ENCODE results near the gene AP1G2. TPM values are rescaled to one million over a fixed set of nuclear protein-coding genes. Genes with fewer than 3 reads are reported as not detected.

Gene AP1G2
- total and polyA plus RNA-seq, 2 of the 13 experiments (the other 11 are each of a cell fraction or from before 2014, with no cell fraction given), result 96.9 to 611 TPM

GRCh38 chr14:23551266-23552028 is 16.1 kb downstream of the AP1G2 start, which contains the start of gene ZFHX2 (continued):
- TF ChIP-seq ONECUT2 (CRISPR knock-in tag; IDR thresholded peaks at IDR 0.05), result peak; percentile 99
- TF ChIP-seq HNRNPH1 (optimal IDR thresholded peaks at IDR 0.05; ENCODE audit: low read depth, low read length), result no peak
- TF ChIP-seq XRCC5 (optimal IDR thresholded peaks at IDR 0.05; ENCODE audit: low read length), result peak; percentile 98
- TF ChIP-seq KDM3A (CRISPR knock-in tag; IDR thresholded peaks at IDR 0.05; ENCODE audit: low read depth), result peak; percentile 40; the same call in 1 of the 2 replicates
- TF ChIP-seq ZHX1 (CRISPR knock-in tag; IDR thresholded peaks at IDR 0.05; ENCODE audit: low read depth), result no peak; the same call in 1 of the 2 replicates
- TF ChIP-seq ZNF577 (CRISPR knock-in tag; IDR thresholded peaks at IDR 0.05; ENCODE audit: borderline replicate concordance, low read depth), result no peak
- peak; percentile 75 for TF ChIP-seq SKI (IDR thresholded peaks at IDR 0.05; ENCODE audit: partially characterized antibody)
- no peak for TF ChIP-seq CENPT (CRISPR knock-in tag; IDR thresholded peaks at IDR 0.05; ENCODE audit: low read depth)
- TF ChIP-seq ZBTB34 (CRISPR knock-in tag; IDR thresholded peaks at IDR 0.05), result no peak
- no peak for TF ChIP-seq HOXD1 (CRISPR knock-in tag; IDR thresholded peaks at IDR 0.05)
- TF ChIP-seq ADNP (CRISPR knock-in tag; IDR thresholded peaks at IDR 0.05), result no peak
- peak; percentile 91 for TF ChIP-seq ZNF574 (CRISPR knock-in tag; IDR thresholded peaks at IDR 0.05)
- TF ChIP-seq, protein P1, sequence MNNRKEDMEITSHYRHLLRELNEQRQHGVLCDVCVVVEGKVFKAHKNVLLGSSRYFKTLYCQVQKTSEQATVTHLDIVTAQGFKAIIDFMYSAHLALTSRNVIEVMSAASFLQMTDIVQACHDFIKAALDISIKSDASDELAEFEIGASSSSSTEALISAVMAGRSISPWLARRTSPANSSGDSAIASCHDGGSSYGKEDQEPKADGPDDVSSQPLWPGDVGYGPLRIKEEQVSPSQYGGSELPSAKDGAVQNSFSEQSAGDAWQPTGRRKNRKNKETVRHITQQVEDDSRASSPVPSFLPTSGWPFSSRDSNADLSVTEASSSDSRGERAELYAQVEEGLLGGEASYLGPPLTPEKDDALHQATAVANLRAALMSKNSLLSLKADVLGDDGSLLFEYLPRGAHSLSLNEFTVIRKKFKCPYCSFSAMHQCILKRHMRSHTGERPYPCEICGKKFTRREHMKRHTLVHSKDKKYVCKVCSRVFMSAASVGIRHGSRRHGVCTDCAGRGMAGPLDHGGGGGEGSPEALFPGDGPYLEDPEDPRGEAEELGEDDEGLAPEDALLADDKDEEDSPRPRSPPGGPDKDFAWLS (CRISPR knock-in tag; IDR thresholded peaks at IDR 0.05; ENCODE audit: borderline replicate concordance), result peak; percentile 62; the same call in 1 of the 2 replicates
- TF ChIP-seq, protein P2, sequence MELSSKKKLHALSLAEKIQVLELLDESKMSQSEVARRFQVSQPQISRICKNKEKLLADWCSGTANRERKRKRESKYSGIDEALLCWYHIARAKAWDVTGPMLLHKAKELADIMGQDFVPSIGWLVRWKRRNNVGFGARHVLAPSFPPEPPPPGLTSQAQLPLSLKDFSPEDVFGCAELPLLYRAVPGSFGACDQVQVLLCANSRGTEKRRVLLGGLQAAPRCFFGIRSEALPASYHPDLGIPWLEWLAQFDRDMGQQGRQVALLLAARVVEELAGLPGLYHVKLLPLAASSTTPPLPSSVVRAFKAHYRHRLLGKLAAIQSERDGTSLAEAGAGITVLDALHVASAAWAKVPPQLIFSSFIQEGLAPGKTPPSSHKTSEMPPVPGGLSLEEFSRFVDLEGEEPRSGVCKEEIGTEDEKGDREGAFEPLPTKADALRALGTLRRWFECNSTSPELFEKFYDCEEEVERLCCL (CRISPR knock-in tag; IDR thresholded peaks at IDR 0.05; ENCODE audit: borderline replicate concordance), result peak; percentile 73; the same call in 1 of the 2 replicates
- no peak for TF ChIP-seq ZNF562 (CRISPR knock-in tag; IDR thresholded peaks at IDR 0.05; ENCODE audit: borderline replicate concordance)
- TF ChIP-seq SP140L (CRISPR knock-in tag; IDR thresholded peaks at IDR 0.05; ENCODE audit: borderline replicate concordance), result no peak
- TF ChIP-seq ZKSCAN1 (IDR thresholded peaks at IDR 0.05; ENCODE audit: low read length), result no peak
- TF ChIP-seq ARNT (IDR thresholded peaks at IDR 0.05), result no peak
